ENCODE measurements around the gene RIPK4.

RIPK4 gene

GRCh38 chr21:41753006-41753898 is 13.6 kb downstream of the RIPK4 start:
- peak; percentile 55 for DNase-seq

- DNase-seq: no peak
Observed at GRCh38 chr21:41752231-41752681, 14.6 kb downstream of the RIPK4 start.

- peak; percentile 48 for DNase-seq
Observed at GRCh38 chr21:41751611-41752011, 15.2 kb downstream of the RIPK4 start.

- DNase-seq: no peak
Observed at GRCh38 chr21:41750532-41751151, 16.2 kb downstream of the RIPK4 start.

- no peak for DNase-seq
Observed at GRCh38 chr21:41750051-41750450, 16.8 kb downstream of the RIPK4 start.

- DNase-seq: no peak
Observed at GRCh38 chr21:41749286-41749685, 17.6 kb downstream of the RIPK4 start.

- no peak for DNase-seq
Observed at GRCh38 chr21:41747943-41748738, 18.7 kb downstream of the RIPK4 start.

GRCh38 chr21:41746744-41747006 is 20.2 kb downstream of the RIPK4 start:
- no peak for DNase-seq

- DNase-seq: no peak
Observed at GRCh38 chr21:41745971-41746743, 20.7 kb downstream of the RIPK4 start.

GRCh38 chr21:41745026-41745820 is 21.6 kb downstream of the RIPK4 start:
- DNase-seq: no peak

- DNase-seq: no peak
Observed at GRCh38 chr21:41744028-41744930, 22.6 kb downstream of the RIPK4 start.

GRCh38 chr21:41743321-41744027 is 23.4 kb downstream of the RIPK4 start:
- DNase-seq: no peak

- no peak for DNase-seq
Observed at GRCh38 chr21:41742073-41742875, 24.6 kb downstream of the RIPK4 start.

GRCh38 chr21:41741253-41742072 is 25.4 kb downstream of the RIPK4 start:
- no peak for DNase-seq

- no peak for DNase-seq
Observed at GRCh38 chr21:41740604-41741252, 26.1 kb downstream of the RIPK4 start.

- DNase-seq: no peak
Observed at GRCh38 chr21:41739936-41740335, 26.9 kb downstream of the RIPK4 start.

GRCh38 chr21:41739011-41739410 is 27.8 kb downstream of the RIPK4 start:
- no peak for DNase-seq

Measured in eye (tissue), 1 donor.